ENCODE results near the gene HNRNPA1. TPM values are rescaled to one million over a fixed set of nuclear protein-coding genes. Genes with fewer than 3 reads are reported as not detected.

The HNRNPA1 gene
- polyA plus RNA-seq, 3 donors: 266 to 1,181 (median 308) TPM

DNA sequence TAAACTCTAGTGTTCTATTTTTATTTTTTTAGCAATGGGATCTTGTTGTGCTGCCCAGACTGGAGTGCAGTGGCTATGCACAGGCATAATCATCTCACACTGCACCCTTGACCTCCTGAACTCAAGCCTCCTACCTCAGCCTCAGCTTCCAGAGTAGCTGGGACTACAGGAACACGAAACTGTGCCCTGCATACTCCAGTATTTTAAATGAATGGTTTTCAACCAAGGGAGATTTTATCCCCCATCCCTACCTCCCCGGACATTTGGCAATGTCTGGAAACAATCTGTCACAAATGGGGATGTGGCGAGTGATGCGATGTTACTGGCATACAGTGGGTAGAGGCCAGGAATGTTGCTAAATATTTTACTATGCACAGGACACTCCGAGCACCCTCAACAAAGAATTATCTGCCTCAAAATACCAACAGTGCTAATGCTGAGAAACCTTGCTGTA is 2.7 kb upstream of the HNRNPA1 start:
- H3K79me2 ChIP-seq (ENCODE audit: insufficient read depth, low read length): peaks cover 90% of the 10 kb centered on the region
- H3K9ac ChIP-seq (ENCODE audit: insufficient read depth, low read length, poor library complexity, severe bottlenecking): no peak overlapping the region
- Mint-ChIP-seq H3K4me1 (peaks cover 26% of the 10 kb centered on the region), H3K27ac (peak overlapping the region in 4 of 7 donors; percentile 33 to 85 (median 67)), H3K9me3 (no peaks in the 10 kb centered on the region), H3K27me3 (ENCODE audit: low read depth in 3 of 3) (peaks cover 0 to 1% (median 0%) of the 10 kb centered on the region in 3 donors), H3K36me3 (peaks cover 21 to 32% of the 10 kb centered on the region in 2 donors), H3K4me3 (peak overlapping the region in 1 of 2 donors; percentile 34)
- WGBS (ENCODE audit: insufficient coverage): no CpG with 5 or more reads among the region's 5 CpGs
- H3K4me1 ChIP-seq (ENCODE audit: control insufficient read depth in 1 of 2, insufficient read depth in 2 of 2, low read length in 2 of 2): peaks cover 42 to 50% of the 10 kb centered on the region in 2 donors
- H3K4me3 ChIP-seq (replicated peaks in 1 of 3; ENCODE audit: low read depth in 2 of 3, low read length in 3 of 3): peak overlapping the region in 1 of 3 experiments; percentile 95
- peaks cover 19 to 27% of the 10 kb centered on the region in 2 donors for H3K36me3 ChIP-seq (replicated peaks in 1 of 2; ENCODE audit: control insufficient read depth in 1 of 2, insufficient read depth in 2 of 2, low read length in 2 of 2)
- H3K9me3 ChIP-seq (replicated peaks in 1 of 2; ENCODE audit: control insufficient read depth in 1 of 2, insufficient read depth in 1 of 2, low read length in 2 of 2): no peaks in the 10 kb centered on the region
- intact Hi-C loops (cut with micrococcal nuclease): loop anchor here in 1 of 2 donors (10.0 kb wide), 1 partner anchor 47 kb away; the partner anchor contains the start of gene COPZ1
- TF ChIP-seq, protein P1, sequence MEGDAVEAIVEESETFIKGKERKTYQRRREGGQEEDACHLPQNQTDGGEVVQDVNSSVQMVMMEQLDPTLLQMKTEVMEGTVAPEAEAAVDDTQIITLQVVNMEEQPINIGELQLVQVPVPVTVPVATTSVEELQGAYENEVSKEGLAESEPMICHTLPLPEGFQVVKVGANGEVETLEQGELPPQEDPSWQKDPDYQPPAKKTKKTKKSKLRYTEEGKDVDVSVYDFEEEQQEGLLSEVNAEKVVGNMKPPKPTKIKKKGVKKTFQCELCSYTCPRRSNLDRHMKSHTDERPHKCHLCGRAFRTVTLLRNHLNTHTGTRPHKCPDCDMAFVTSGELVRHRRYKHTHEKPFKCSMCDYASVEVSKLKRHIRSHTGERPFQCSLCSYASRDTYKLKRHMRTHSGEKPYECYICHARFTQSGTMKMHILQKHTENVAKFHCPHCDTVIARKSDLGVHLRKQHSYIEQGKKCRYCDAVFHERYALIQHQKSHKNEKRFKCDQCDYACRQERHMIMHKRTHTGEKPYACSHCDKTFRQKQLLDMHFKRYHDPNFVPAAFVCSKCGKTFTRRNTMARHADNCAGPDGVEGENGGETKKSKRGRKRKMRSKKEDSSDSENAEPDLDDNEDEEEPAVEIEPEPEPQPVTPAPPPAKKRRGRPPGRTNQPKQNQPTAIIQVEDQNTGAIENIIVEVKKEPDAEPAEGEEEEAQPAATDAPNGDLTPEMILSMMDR (IDR thresholded peaks at IDR 0.05): no peak
- no peak overlapping the region for H2AFZ ChIP-seq (ENCODE audit: insufficient read depth, low read depth, low read length, poor library complexity, severe bottlenecking)
- H3K27me3 ChIP-seq (ENCODE audit: control insufficient read depth in 2 of 2, insufficient read depth in 2 of 2, low read length in 2 of 2): no peaks in the 10 kb centered on the region
- DNase-seq: peak in 2 of 3 donors; percentile 34 to 45
- H3K27ac ChIP-seq (ENCODE audit: low read depth in 1 of 2, low read length in 2 of 2): peak overlapping the region; percentile 12 to 89
- H3K4me2 ChIP-seq (replicated peaks; ENCODE audit: extremely low read depth, low read length, poor library complexity, severe bottlenecking): peak overlapping the region; percentile 93
- peaks cover 23% of the 10 kb centered on the region for H4K20me1 ChIP-seq (ENCODE audit: insufficient read depth, low read length)

DNA sequence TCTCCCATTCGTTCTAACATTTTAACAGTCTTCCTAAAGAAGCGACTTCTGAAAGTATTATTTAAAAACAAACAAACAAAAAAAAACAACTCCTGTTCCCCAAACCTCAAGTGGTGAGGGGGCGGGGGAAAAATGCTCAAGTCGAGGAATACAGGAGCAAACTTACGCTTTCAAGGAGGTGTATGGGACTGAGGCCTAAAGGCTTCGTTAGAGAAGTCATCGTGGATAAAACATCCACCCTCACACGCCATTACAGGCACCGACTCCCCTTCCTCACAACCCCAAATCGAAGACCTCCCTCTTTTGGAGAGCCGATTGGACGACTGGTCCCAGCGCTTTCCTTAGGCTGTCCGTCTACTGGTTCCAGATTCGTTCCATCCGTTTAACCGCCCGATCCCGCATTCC is 1.3 kb upstream of the HNRNPA1 start:
- no peak for DNase-seq
- peak overlapping the region; percentile 81 for H3K9ac ChIP-seq (ENCODE audit: insufficient read depth, low read length, poor library complexity, severe bottlenecking)
- H3K9me3 ChIP-seq (replicated peaks in 1 of 2; ENCODE audit: control insufficient read depth in 1 of 2, insufficient read depth in 1 of 2, low read length in 2 of 2): no peaks in the 10 kb centered on the region
- Mint-ChIP-seq H3K4me1 (peaks cover 40% of the 10 kb centered on the region), H3K4me3 (no peak overlapping the region), H3K27ac (no peak overlapping the region), H3K36me3 (peaks cover 29 to 32% of the 10 kb centered on the region in 2 donors), H3K9me3 (no peaks in the 10 kb centered on the region), H3K27me3 (ENCODE audit: low read depth in 3 of 3) (peaks cover 0 to 1% (median 0%) of the 10 kb centered on the region in 3 donors)
- peak overlapping the region; percentile 89 to 92 for H3K27ac ChIP-seq (ENCODE audit: low read depth in 1 of 2, low read length in 2 of 2)
- peaks cover 36% of the 10 kb centered on the region for H4K20me1 ChIP-seq (ENCODE audit: insufficient read depth, low read length)
- intact Hi-C loops (cut with micrococcal nuclease): loop anchor here in 1 of 2 donors (10.0 kb wide), 1 partner anchor 46 kb away; the partner anchor contains the start of gene COPZ1
- H3K4me1 ChIP-seq (ENCODE audit: control insufficient read depth in 1 of 2, insufficient read depth in 2 of 2, low read length in 2 of 2): peaks cover 56 to 64% of the 10 kb centered on the region in 2 donors
- H3K79me2 ChIP-seq (ENCODE audit: insufficient read depth, low read length): peaks cover 90% of the 10 kb centered on the region
- peak overlapping the region; percentile 87 for H2AFZ ChIP-seq (ENCODE audit: insufficient read depth, low read depth, low read length, poor library complexity, severe bottlenecking)
- 0% methylated on average over 11 of the region's 19 CpGs for WGBS (ENCODE audit: insufficient coverage)
- H3K4me3 ChIP-seq (replicated peaks in 1 of 3; ENCODE audit: low read depth in 2 of 3, low read length in 3 of 3): peak overlapping the region; percentile 80 to 95 (median 80)
- TF ChIP-seq, protein P1 (IDR thresholded peaks at IDR 0.05): no peak
- H3K4me2 ChIP-seq (replicated peaks; ENCODE audit: extremely low read depth, low read length, poor library complexity, severe bottlenecking): peak overlapping the region; percentile 93
- peaks cover 27% of the 10 kb centered on the region in 2 donors for H3K36me3 ChIP-seq (replicated peaks in 1 of 2; ENCODE audit: control insufficient read depth in 1 of 2, insufficient read depth in 2 of 2, low read length in 2 of 2)
- H3K27me3 ChIP-seq (ENCODE audit: control insufficient read depth in 2 of 2, insufficient read depth in 2 of 2, low read length in 2 of 2): no peaks in the 10 kb centered on the region
